ENCODE measurements around the gene GLE1.
"Not testable (repeated sequence)": the region's sequence is repeated elsewhere in the genome, so short reads cannot be mapped to it uniquely, and the experiment has no call there.

- TF ChIP-seq CTCF (conservative IDR thresholded peaks at IDR 0.05; ENCODE audit: low read length); EZH2phosphoT487 (IDR thresholded peaks at IDR 0.05; ENCODE audit: borderline replicate concordance): not testable (repeated sequence)
These were observed 82.4 kb downstream of the GLE1 start for GRCh38 chr9:128586934-128587333.
